Measurements from ENCODE around the gene COL23A1.
"Not testable (repeated sequence)": the region's sequence is repeated elsewhere in the genome, so short reads cannot be mapped to it uniquely, and the experiment has no call there.

COL23A1 gene

GRCh38 chr5:178489271-178489976 is 100.8 kb downstream of the COL23A1 start:
- no peak overlapping the region for H2BK120ac ChIP-seq (ENCODE audit: low read depth, low read length)
- H3K27ac ChIP-seq (replicated peaks; ENCODE audit: low read length) = no peak overlapping the region
- H2BK5ac ChIP-seq (ENCODE audit: low read length) = no peak overlapping the region
- peaks cover 12 to 13% of the 10 kb centered on the region in 2 donors for H3K4me1 ChIP-seq (ENCODE audit: control insufficient read depth in 2 of 2, insufficient read depth in 1 of 2, low read depth in 1 of 2, low read length in 2 of 2)
- no peaks in the 10 kb centered on the region for H3K79me1 ChIP-seq (ENCODE audit: low read depth, low read length)
- H3K23ac ChIP-seq (ENCODE audit: low read depth, low read length, poor library complexity) = no peak overlapping the region
- no peak overlapping the region for H3K18ac ChIP-seq (ENCODE audit: low read length)
- DNase-seq (ENCODE audit: low spot score) = no peak
- WGBS, 2 donors (ENCODE audit: extremely low coverage in 2 of 2, insufficient read length in 2 of 2, insufficient replicate concordance in 1 of 2) = no CpG with 5 or more reads among the region's 12 CpGs
- no peak overlapping the region for H3K14ac ChIP-seq (ENCODE audit: low read length)
- H2BK12ac ChIP-seq (ENCODE audit: low read length) = no peak overlapping the region
- H2AFZ ChIP-seq (ENCODE audit: low read length) = no peak overlapping the region
- no peak overlapping the region for H3K4me3 ChIP-seq (ENCODE audit: low read length in 2 of 2)
- no peak overlapping the region for H3K9ac ChIP-seq (ENCODE audit: low read depth, low read length, poor library complexity)
- H2BK15ac ChIP-seq (ENCODE audit: low read length) = peak overlapping the region; percentile 70
- no peak overlapping the region for H4K8ac ChIP-seq (ENCODE audit: low read depth, low read length)
- no peak overlapping the region for H3K4me2 ChIP-seq (ENCODE audit: insufficient read depth, low read length, poor library complexity, severe bottlenecking)
- no peak overlapping the region for H4K91ac ChIP-seq (ENCODE audit: low read depth, low read length, poor library complexity)
- H3K27me3 ChIP-seq (ENCODE audit: control insufficient read depth in 3 of 3, insufficient read depth in 3 of 3, low read depth in 1 of 3, low read length in 3 of 3) = no peaks in the 10 kb centered on the region
- H3K9me3 ChIP-seq (replicated peaks in 1 of 2; ENCODE audit: control insufficient read depth in 2 of 2, insufficient read depth in 1 of 2, low read depth in 1 of 2, low read length in 2 of 2) = peaks cover 0 to 7% of the 10 kb centered on the region in 2 donors
- no peaks in the 10 kb centered on the region for H3K36me3 ChIP-seq (replicated peaks in 1 of 2; ENCODE audit: control insufficient read depth in 2 of 2, insufficient read depth in 2 of 2, low read length in 2 of 2)
- H3K4ac ChIP-seq (ENCODE audit: low read length) = no peak overlapping the region
- H2AK5ac ChIP-seq (ENCODE audit: low read depth, low read length) = peak overlapping the region; percentile 93

- no peak overlapping the region for H3K4ac ChIP-seq (ENCODE audit: low read length)
- H3K27me3 ChIP-seq (ENCODE audit: control insufficient read depth in 3 of 3, insufficient read depth in 3 of 3, low read depth in 1 of 3, low read length in 3 of 3) = no peaks in the 10 kb centered on the region
- no peak overlapping the region for H2AFZ ChIP-seq (ENCODE audit: low read length)
- H2AK5ac ChIP-seq (ENCODE audit: low read depth, low read length) = peak overlapping the region; percentile 93
- peaks cover 0 to 7% of the 10 kb centered on the region in 2 donors for H3K9me3 ChIP-seq (replicated peaks in 1 of 2; ENCODE audit: control insufficient read depth in 2 of 2, insufficient read depth in 1 of 2, low read depth in 1 of 2, low read length in 2 of 2)
- no peaks in the 10 kb centered on the region for H3K79me1 ChIP-seq (ENCODE audit: low read depth, low read length)
- no peak for DNase-seq (ENCODE audit: low spot score)
- peaks cover 13% of the 10 kb centered on the region in 2 donors for H3K4me1 ChIP-seq (ENCODE audit: control insufficient read depth in 2 of 2, insufficient read depth in 1 of 2, low read depth in 1 of 2, low read length in 2 of 2)
- H3K23ac ChIP-seq (ENCODE audit: low read depth, low read length, poor library complexity) = no peak overlapping the region
- H2BK5ac ChIP-seq (ENCODE audit: low read length) = no peak overlapping the region
- H4K8ac ChIP-seq (ENCODE audit: low read depth, low read length) = no peak overlapping the region
- no peak overlapping the region for H4K91ac ChIP-seq (ENCODE audit: low read depth, low read length, poor library complexity)
- no peak overlapping the region for H3K14ac ChIP-seq (ENCODE audit: low read length)
- H3K27ac ChIP-seq (replicated peaks; ENCODE audit: low read length) = no peak overlapping the region
- H3K9ac ChIP-seq (ENCODE audit: low read depth, low read length, poor library complexity) = no peak overlapping the region
- H3K4me3 ChIP-seq (ENCODE audit: low read length in 2 of 2) = no peak overlapping the region
- no peak overlapping the region for H3K4me2 ChIP-seq (ENCODE audit: insufficient read depth, low read length, poor library complexity, severe bottlenecking)
- WGBS, 2 donors (ENCODE audit: extremely low coverage in 2 of 2, insufficient read length in 2 of 2, insufficient replicate concordance in 1 of 2) = no CpG with 5 or more reads among the region's 8 CpGs
- H3K36me3 ChIP-seq (replicated peaks in 1 of 2; ENCODE audit: control insufficient read depth in 2 of 2, insufficient read depth in 2 of 2, low read length in 2 of 2) = no peaks in the 10 kb centered on the region
- no peak overlapping the region for H2BK12ac ChIP-seq (ENCODE audit: low read length)
- no peak overlapping the region for H2BK120ac ChIP-seq (ENCODE audit: low read depth, low read length)
- H3K18ac ChIP-seq (ENCODE audit: low read length) = peak overlapping the region; percentile 84
- peak overlapping the region; percentile 70 for H2BK15ac ChIP-seq (ENCODE audit: low read length)
These were observed 101.5 kb downstream of the COL23A1 start for GRCh38 chr5:178488696-178489095.

- Histone ChIP-seq H4K91ac (ENCODE audit: low read depth, low read length, poor library complexity) (no peak overlapping the region), H3K9ac (ENCODE audit: low read depth, low read length, poor library complexity) (no peak overlapping the region), H2BK15ac (ENCODE audit: low read length) (no peak overlapping the region), H3K14ac (ENCODE audit: low read length) (no peak overlapping the region), H3K18ac (ENCODE audit: low read length) (no peak overlapping the region), H3K79me1 (ENCODE audit: low read depth, low read length) (no peaks in the 10 kb centered on the region), H4K8ac (ENCODE audit: low read depth, low read length) (no peak overlapping the region), H2AK5ac (ENCODE audit: low read depth, low read length) (no peak overlapping the region), H3K27ac (replicated peaks; ENCODE audit: low read length) (no peak overlapping the region), H3K27me3 (ENCODE audit: control insufficient read depth in 3 of 3, insufficient read depth in 3 of 3, low read depth in 1 of 3, low read length in 3 of 3) (no peaks in the 10 kb centered on the region), H3K9me3 (replicated peaks in 1 of 2; ENCODE audit: control insufficient read depth in 2 of 2, insufficient read depth in 1 of 2, low read depth in 1 of 2, low read length in 2 of 2) (peaks cover 0 to 7% of the 10 kb centered on the region in 2 donors), H3K4me1 (ENCODE audit: control insufficient read depth in 2 of 2, insufficient read depth in 1 of 2, low read depth in 1 of 2, low read length in 2 of 2) (peaks cover 14 to 18% of the 10 kb centered on the region in 2 donors), H3K4me3 (ENCODE audit: low read length in 2 of 2) (no peak overlapping the region), H2BK120ac (ENCODE audit: low read depth, low read length) (no peak overlapping the region), H2AFZ (ENCODE audit: low read length) (no peak overlapping the region), H3K4me2 (ENCODE audit: insufficient read depth, low read length, poor library complexity, severe bottlenecking) (no peak overlapping the region), H2BK12ac (ENCODE audit: low read length) (no peak overlapping the region), H2BK5ac (ENCODE audit: low read length) (no peak overlapping the region), H3K36me3 (replicated peaks in 1 of 2; ENCODE audit: control insufficient read depth in 2 of 2, insufficient read depth in 2 of 2, low read length in 2 of 2) (no peaks in the 10 kb centered on the region), H3K4ac (ENCODE audit: low read length) (no peak overlapping the region), H3K23ac (ENCODE audit: low read depth, low read length, poor library complexity) (no peak overlapping the region)
- no peak for DNase-seq (ENCODE audit: low spot score)
- WGBS, 2 donors (ENCODE audit: extremely low coverage in 2 of 2, insufficient read length in 2 of 2, insufficient replicate concordance in 1 of 2) = no CpG with 5 or more reads among the region's 9 CpGs
These were observed 102.1 kb downstream of the COL23A1 start for GRCh38 chr5:178487911-178488600.

GRCh38 chr5:178486878-178487512 is 103.2 kb downstream of the COL23A1 start:
- H2AK5ac ChIP-seq (ENCODE audit: low read depth, low read length); H4K91ac ChIP-seq (ENCODE audit: low read depth, low read length, poor library complexity); H2AFZ ChIP-seq (ENCODE audit: low read length); H2BK12ac ChIP-seq (ENCODE audit: low read length); H4K8ac ChIP-seq (ENCODE audit: low read depth, low read length); H3K36me3 ChIP-seq (replicated peaks in 1 of 2; ENCODE audit: control insufficient read depth in 2 of 2, insufficient read depth in 2 of 2, low read length in 2 of 2); DNase-seq (ENCODE audit: low spot score); H3K4me3 ChIP-seq (ENCODE audit: low read length in 2 of 2); H3K9me3 ChIP-seq (replicated peaks in 1 of 2; ENCODE audit: control insufficient read depth in 2 of 2, insufficient read depth in 1 of 2, low read depth in 1 of 2, low read length in 2 of 2); H2BK15ac ChIP-seq (ENCODE audit: low read length); H2BK120ac ChIP-seq (ENCODE audit: low read depth, low read length); H3K4me2 ChIP-seq (ENCODE audit: insufficient read depth, low read length, poor library complexity, severe bottlenecking); H3K27ac ChIP-seq (replicated peaks; ENCODE audit: low read length); H3K27me3 ChIP-seq (ENCODE audit: control insufficient read depth in 3 of 3, insufficient read depth in 3 of 3, low read depth in 1 of 3, low read length in 3 of 3); H3K23ac ChIP-seq (ENCODE audit: low read depth, low read length, poor library complexity); H3K4ac ChIP-seq (ENCODE audit: low read length); H2BK5ac ChIP-seq (ENCODE audit: low read length); H3K79me1 ChIP-seq (ENCODE audit: low read depth, low read length); H3K14ac ChIP-seq (ENCODE audit: low read length); H3K9ac ChIP-seq (ENCODE audit: low read depth, low read length, poor library complexity): not testable (repeated sequence)
- Histone ChIP-seq H3K18ac (ENCODE audit: low read length) (peak overlapping the region; percentile 27), H3K4me1 (ENCODE audit: control insufficient read depth in 2 of 2, insufficient read depth in 1 of 2, low read depth in 1 of 2, low read length in 2 of 2) (peaks cover 14 to 18% of the 10 kb centered on the region in 2 donors)
- WGBS, 2 donors (ENCODE audit: extremely low coverage in 2 of 2, insufficient read length in 2 of 2, insufficient replicate concordance in 1 of 2) = no CpG with 5 or more reads among the region's 10 CpGs

All from neuronal stem cell (in vitro differentiated cells).